CD4-positive, alpha-beta T cell (primary cell): Measurements from ENCODE around the gene LMOD1. TPM values are rescaled to one million over a fixed set of nuclear protein-coding genes. Genes with fewer than 3 reads are reported as not detected.

Source experiments
- ATAC-seq: fragments of 200-7000 bp; cut with Tn5 transposase; one replicate; pipeline ENCODE4 v1.10.0; 2022; ENCODE audit warnings: mild to moderate bottlenecking; ENCODE audit not compliant: poor library complexity
- CTCF ChIA-PET: fragments of 350-600 bp; sonication (Branson Sonifier 250); formaldehyde crosslinking; loops from one replicate; lab custom pipeline; 2021; ENCODE audit warnings: antibody characterized with exemption, inconsistent platforms; lab: Charles Lee
- POLR2A ChIA-PET: fragments of 350-600 bp; sonication (Branson Sonifier 250); formaldehyde crosslinking; loops from one replicate; lab custom pipeline; 2021; ENCODE audit warnings: antibody characterized with exemption, inconsistent platforms; lab: Charles Lee
- DNase-seq, 14 experiments: peaks; one replicate each; pipeline ENCODE4 v3.0.0-alpha.2; 2013 to 2020; ENCODE audit warnings: mixed read lengths in 2 of 14
- H3K27ac ChIP-seq, 2 donors: one replicate each; pipeline versions ENCODE4 v1.5.1 to v1.7.0; 2013; ENCODE audit warnings: low read length in 2 of 2, low read depth in 1 of 2, mild to moderate bottlenecking in 1 of 2
- H3K27me3 ChIP-seq, 2 experiments: 1 replicate in 1 of 2; 2 replicates in 1 of 2; pipeline versions ENCODE4 v1.6.1 to v1.7.0; 2013; ENCODE audit warnings: low read length in 2 of 2, control low read depth in 1 of 2, mild to moderate bottlenecking in 1 of 2, moderate library complexity in 1 of 2; ENCODE audit not compliant: insufficient read depth in 2 of 2, control insufficient read depth in 1 of 2
- H3K36me3 ChIP-seq: one replicate; pipeline ENCODE4 v1.6.1; 2013; ENCODE audit warnings: low read length, control low read depth; ENCODE audit not compliant: insufficient read depth
- H3K4me1 ChIP-seq: one replicate; pipeline ENCODE4 v1.6.1; 2013; ENCODE audit warnings: low read length, control low read depth; ENCODE audit not compliant: insufficient read depth
- H3K4me3 ChIP-seq: one replicate; pipeline ENCODE4 v1.5.1; 2013; ENCODE audit warnings: mild to moderate bottlenecking, low read length, moderate library complexity
- H3K9me3 ChIP-seq, 2 experiments: 1 replicate in 1 of 2; 2 replicates in 1 of 2; pipeline versions ENCODE4 v1.6.1 to v1.7.0; 2013; ENCODE audit warnings: low read length in 2 of 2, mild to moderate bottlenecking in 2 of 2, control low read depth in 1 of 2, moderate library complexity in 1 of 2; ENCODE audit not compliant: control insufficient read depth in 1 of 2, insufficient read depth in 1 of 2
- H3K27ac Mint-ChIP-seq: one replicate; pipeline ENCODE4 v1.8.0; 2020; ENCODE audit warnings: mixed read lengths
- H3K27me3 Mint-ChIP-seq: one replicate; pipeline ENCODE4 v1.8.0; 2021; ENCODE audit warnings: mixed read lengths
- H3K36me3 Mint-ChIP-seq: one replicate; pipeline ENCODE4 v1.8.0; 2021; ENCODE audit warnings: low read depth, mixed read lengths
- H3K4me1 Mint-ChIP-seq: one replicate; pipeline ENCODE4 v1.8.0; 2021; ENCODE audit warnings: low read depth, mixed read lengths
- H3K4me3 Mint-ChIP-seq: one replicate; pipeline ENCODE4 v1.8.0; 2020; ENCODE audit warnings: mild to moderate bottlenecking, mixed read lengths
- H3K9me3 Mint-ChIP-seq: one replicate; pipeline ENCODE4 v1.8.0; 2020; ENCODE audit warnings: mixed read lengths
- intact Hi-C, 2 experiments: fragments of 100-400 bp; cut with DNase I in 1 of 2; cut with micrococcal nuclease in 1 of 2; formaldehyde crosslinking; loops; one replicate each; pipeline versions ENCODE4 v1.15.1 to v1.9.0; 2023 to 2025; cut with DNase I, micrococcal nuclease
- total RNA-seq, 174 experiments: library from RNA in 2 of 174; stranded (reverse) in 2 of 174; gene quantifications; one replicate each; pipeline ENCODE4 v1.2.3 and lab custom pipeline; 2021 to 2026
- TF ChIP-seq, protein P1 (sequence below): fragments of 200-600 bp; IDR thresholded peaks from one replicate; pipeline ENCODE4 v1.8.0; 2022; ENCODE audit warnings: antibody characterized with exemption, mild to moderate bottlenecking

LMOD1 gene
- total RNA-seq, 2 experiments from 2014 or later = not detected

DNA sequence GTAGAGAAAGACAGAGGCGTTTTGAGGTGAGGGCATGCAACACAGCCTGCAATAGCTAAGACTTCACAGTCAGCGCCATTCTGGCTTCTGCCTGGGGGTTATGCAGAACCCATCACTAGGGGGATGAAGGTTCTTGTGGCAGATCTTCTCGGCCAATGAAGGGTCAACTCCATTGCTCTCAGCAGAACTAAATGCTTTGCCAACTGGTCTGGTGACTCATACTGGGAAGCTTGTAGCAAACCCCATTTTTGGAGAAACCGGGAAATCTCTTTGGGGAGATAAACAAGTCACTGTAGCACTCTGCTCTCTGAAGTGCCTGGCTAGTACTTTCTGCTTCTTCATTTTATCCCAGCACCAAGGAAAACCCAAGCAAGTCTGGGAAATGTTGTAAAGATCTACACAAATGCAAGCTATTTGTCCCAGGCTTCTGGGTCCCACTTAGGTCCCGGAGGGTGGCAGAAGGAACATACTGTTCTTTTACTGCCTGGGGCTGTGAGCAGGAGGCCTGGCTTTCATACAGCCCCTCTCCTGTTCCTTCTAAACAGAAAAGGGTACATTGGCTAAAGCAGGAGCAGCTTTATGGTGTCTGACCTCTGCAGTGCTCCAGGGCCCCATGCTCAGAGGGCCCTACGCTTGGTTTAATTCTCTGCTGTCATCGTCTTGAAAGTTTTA, 28.9 kb downstream of the LMOD1 start:
- ATAC-seq = no peak
- Mint-ChIP-seq H3K9me3 (no peaks in the 10 kb centered on the region), H3K27ac (no peak overlapping the region)

DNA sequence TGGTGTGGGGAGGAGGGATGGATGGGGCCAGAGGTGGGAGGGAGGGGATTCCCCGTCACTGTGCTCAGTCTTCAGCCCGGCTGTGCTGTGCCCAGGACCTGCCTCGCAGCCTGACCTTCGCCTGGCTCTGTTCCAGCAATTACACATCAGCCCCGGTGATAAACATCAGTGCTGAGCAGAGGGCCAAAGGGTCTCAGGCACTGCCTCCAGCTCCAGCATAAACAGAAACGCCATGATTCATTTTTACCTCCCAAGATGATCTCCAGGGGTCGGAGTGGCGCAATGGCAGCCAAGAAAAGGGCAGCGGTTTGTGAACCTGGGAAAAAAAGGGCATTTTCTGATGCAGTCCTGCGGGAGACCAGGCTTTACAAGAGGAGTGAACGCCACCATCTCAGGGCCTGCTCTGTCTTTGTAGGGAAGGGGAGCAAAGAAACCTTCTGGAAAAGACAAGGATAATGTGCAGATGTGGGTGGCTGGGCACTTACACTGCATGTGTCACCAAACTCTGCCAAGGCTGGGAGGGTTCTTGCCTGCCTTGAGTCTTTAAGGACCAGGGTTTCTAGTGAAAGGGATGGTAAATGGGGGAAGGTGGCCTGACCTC, 29.6 kb downstream of the LMOD1 start:
- no peak overlapping the region for H3K4me3 Mint-ChIP-seq
- H3K36me3 Mint-ChIP-seq = no peaks in the 10 kb centered on the region
- peaks cover 21% of the 10 kb centered on the region for H3K27me3 Mint-ChIP-seq
- no peaks in the 10 kb centered on the region for H3K9me3 Mint-ChIP-seq
- Histone ChIP-seq H3K36me3 (no peaks in the 10 kb centered on the region), H3K9me3 (no peaks in the 10 kb centered on the region), H3K4me3 (no peak overlapping the region), H3K27me3 (peaks cover 0 to 2% of the 10 kb centered on the region in 2 experiments), H3K27ac (no peak overlapping the region), H3K4me1 (no peaks in the 10 kb centered on the region)
- ChIA-PET CTCF (interaction anchor here (1.0 kb wide), 1 partner anchor 21 kb away, joined by 3 read pairs; no protein-coding TSS in a partner anchor), POLR2A (no interaction called here)
- H3K4me1 Mint-ChIP-seq = no peaks in the 10 kb centered on the region
- intact Hi-C loops = loop anchor here in 1 of 2 experiments (5.0 kb wide), 1 partner anchor 581 kb away; no protein-coding TSS in a partner anchor
- DNase-seq = no peak
- TF ChIP-seq, protein P1, sequence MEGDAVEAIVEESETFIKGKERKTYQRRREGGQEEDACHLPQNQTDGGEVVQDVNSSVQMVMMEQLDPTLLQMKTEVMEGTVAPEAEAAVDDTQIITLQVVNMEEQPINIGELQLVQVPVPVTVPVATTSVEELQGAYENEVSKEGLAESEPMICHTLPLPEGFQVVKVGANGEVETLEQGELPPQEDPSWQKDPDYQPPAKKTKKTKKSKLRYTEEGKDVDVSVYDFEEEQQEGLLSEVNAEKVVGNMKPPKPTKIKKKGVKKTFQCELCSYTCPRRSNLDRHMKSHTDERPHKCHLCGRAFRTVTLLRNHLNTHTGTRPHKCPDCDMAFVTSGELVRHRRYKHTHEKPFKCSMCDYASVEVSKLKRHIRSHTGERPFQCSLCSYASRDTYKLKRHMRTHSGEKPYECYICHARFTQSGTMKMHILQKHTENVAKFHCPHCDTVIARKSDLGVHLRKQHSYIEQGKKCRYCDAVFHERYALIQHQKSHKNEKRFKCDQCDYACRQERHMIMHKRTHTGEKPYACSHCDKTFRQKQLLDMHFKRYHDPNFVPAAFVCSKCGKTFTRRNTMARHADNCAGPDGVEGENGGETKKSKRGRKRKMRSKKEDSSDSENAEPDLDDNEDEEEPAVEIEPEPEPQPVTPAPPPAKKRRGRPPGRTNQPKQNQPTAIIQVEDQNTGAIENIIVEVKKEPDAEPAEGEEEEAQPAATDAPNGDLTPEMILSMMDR = no peak
- ATAC-seq = no peak
- H3K27ac Mint-ChIP-seq = no peak overlapping the region

More for the DNA sequence above, 28.9 kb downstream of the LMOD1 start:
- TF ChIP-seq, protein P1 = no peak
- no peaks in the 10 kb centered on the region for H3K36me3 ChIP-seq
- intact Hi-C loops = loop anchor here in 1 of 2 experiments (5.0 kb wide), 1 partner anchor 580 kb away; no protein-coding TSS in a partner anchor
- peaks cover 0 to 2% of the 10 kb centered on the region in 2 experiments for H3K27me3 ChIP-seq
- Mint-ChIP-seq H3K27me3 (peaks cover 27% of the 10 kb centered on the region), H3K4me1 (no peaks in the 10 kb centered on the region), H3K36me3 (no peaks in the 10 kb centered on the region), H3K4me3 (no peak overlapping the region)
- CTCF ChIA-PET = interaction anchor here (1.0 kb wide), 1 partner anchor 22 kb away, joined by 3 read pairs; no protein-coding TSS in a partner anchor
- H3K9me3 ChIP-seq = no peaks in the 10 kb centered on the region
- H3K4me1 ChIP-seq = no peaks in the 10 kb centered on the region
- H3K27ac ChIP-seq = no peak overlapping the region
- no peak for DNase-seq
- no peak overlapping the region for H3K4me3 ChIP-seq
- POLR2A ChIA-PET = no interaction called here

DNA sequence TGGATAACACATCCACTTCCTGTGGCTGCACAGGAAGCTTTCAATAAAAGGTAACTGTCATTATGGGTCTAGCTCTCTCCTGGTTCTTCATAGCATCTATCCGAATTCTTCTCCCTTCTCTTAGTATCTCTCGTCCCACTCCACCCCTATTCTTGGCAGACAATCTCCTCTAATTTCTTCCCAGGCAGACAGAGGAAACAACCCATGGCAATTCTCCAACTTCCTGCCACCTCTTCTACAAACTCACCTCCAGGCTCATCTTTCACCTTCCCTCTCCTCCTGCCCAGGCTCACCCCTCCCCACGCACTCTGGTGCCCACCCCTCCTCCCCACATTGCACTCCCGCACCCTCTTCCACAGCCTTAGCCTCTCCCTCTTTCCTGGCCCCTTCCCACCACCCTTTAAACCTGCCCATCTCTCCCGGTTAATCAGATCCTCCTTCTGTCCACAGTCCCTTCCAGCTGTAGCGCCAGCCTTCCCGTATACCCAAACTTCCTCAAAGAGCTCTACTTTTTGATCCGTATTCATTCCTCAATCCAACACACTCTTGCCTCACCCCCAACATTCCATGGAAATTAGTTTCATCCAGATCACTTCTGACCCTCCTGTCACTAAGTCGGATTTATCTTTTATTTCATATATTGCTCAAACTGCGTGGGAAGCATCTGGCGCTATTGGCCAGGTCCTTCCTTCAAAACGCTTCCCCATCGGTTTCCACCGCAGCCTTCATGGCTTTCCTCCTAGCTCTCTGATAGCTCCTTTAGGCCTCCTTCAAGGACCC, 31.7 kb downstream of the LMOD1 start:
- Mint-ChIP-seq H3K4me1 (no peaks in the 10 kb centered on the region), H3K27ac (no peak overlapping the region), H3K4me3 (no peak overlapping the region), H3K27me3 (peaks cover 22% of the 10 kb centered on the region), H3K36me3 (no peaks in the 10 kb centered on the region), H3K9me3 (no peaks in the 10 kb centered on the region)
- TF ChIP-seq, protein P1 = no peak
- intact Hi-C loops = loop anchor here in 1 of 2 experiments (5.0 kb wide), 1 partner anchor 583 kb away; no protein-coding TSS in a partner anchor
- Histone ChIP-seq H3K36me3 (no peaks in the 10 kb centered on the region), H3K27ac (no peak overlapping the region), H3K4me3 (no peak overlapping the region), H3K27me3 (no peaks in the 10 kb centered on the region), H3K4me1 (no peaks in the 10 kb centered on the region), H3K9me3 (no peaks in the 10 kb centered on the region)
- CTCF ChIA-PET = no interaction called here
- POLR2A ChIA-PET = no interaction called here
- ATAC-seq (no peak), DNase-seq (no peak)
